ENCODE results near the gene ZNHIT6. TPM values are rescaled to one million over a fixed set of nuclear protein-coding genes. Genes with fewer than 3 reads are reported as not detected.

The ZNHIT6 gene
- total RNA-seq, 4 donors from 2014 or later: 11.0 to 13.8 (median 12.5) TPM

DNA sequence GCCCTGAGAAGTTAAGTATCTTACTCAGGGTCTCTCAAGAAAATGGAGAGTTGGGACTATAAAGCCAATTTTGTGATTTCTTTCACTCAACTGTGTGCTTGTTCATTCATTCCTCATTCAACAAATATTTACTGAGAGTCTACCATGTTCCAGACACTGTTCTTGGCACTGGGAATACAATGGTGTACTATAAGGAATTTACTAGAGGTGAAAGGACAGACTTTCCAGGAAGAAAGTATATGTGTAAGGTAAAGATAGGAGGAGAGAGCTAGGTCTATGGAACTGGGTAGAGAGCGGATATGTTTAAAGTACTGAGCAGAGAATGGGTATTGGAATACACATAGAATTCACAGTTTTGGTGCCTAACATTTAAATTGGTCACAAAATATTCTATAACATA lies 42.3 kb downstream of the ZNHIT6 start:
- no peaks in the 10 kb centered on the region for H3K27me3 ChIP-seq
- H3K4me1 ChIP-seq: no peaks in the 10 kb centered on the region
- H3K4me3 ChIP-seq: no peak overlapping the region
- TF ChIP-seq EP300 (IDR thresholded peaks at IDR 0.05): no peak
- TF ChIP-seq POLR2AphosphoS5 (IDR thresholded peaks at IDR 0.05): no peak
- TF ChIP-seq CTCF (IDR thresholded peaks at IDR 0.05): no peak
- no peak for TF ChIP-seq POLR2A (IDR thresholded peaks at IDR 0.05)
- H3K9me3 ChIP-seq: no peaks in the 10 kb centered on the region
- no peak overlapping the region for H3K27ac ChIP-seq
- WGBS: 97% methylated on average over 1 of the region's 1 CpG
- H3K36me3 ChIP-seq: peaks cover 5% of the 10 kb centered on the region
- DNase-seq (ENCODE audit: low spot score in 2 of 2): no peak

DNA sequence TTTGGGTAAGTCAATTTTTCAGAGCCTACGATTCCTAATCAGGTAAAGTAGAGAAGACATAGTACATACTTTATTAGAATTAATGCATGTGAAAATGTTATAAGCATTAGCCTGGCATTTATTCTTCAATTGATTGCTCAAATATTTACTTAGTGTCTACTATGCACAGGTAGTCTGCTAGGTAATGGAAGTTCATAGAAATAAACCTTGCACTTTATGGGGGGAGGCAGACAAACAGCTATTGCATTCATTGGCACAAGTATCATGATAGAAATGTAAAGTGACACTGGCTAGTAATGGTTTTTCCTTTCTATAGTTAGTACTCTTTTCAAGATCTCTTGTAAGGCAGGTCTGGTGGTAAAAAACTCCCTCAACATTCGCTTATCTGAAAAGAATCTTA lies 44.9 kb downstream of the ZNHIT6 start:
- no peak for DNase-seq (ENCODE audit: low spot score in 2 of 2)
- Histone ChIP-seq H3K36me3 (peaks cover 5% of the 10 kb centered on the region), H3K4me3 (no peak overlapping the region), H3K9me3 (no peaks in the 10 kb centered on the region), H3K27ac (no peak overlapping the region), H3K27me3 (no peaks in the 10 kb centered on the region), H3K4me1 (no peaks in the 10 kb centered on the region)
- 100% methylated on average over 2 of the region's 2 CpGs for WGBS
- TF ChIP-seq EP300 (IDR thresholded peaks at IDR 0.05): no peak

GRCh38 chr1:85661767-85662166 lies 46.5 kb downstream of the ZNHIT6 start:
- no peaks in the 10 kb centered on the region for H3K9me3 ChIP-seq
- no peaks in the 10 kb centered on the region for H3K27me3 ChIP-seq
- no peak overlapping the region for H3K27ac ChIP-seq
- no peak overlapping the region for H3K4me3 ChIP-seq
- no peaks in the 10 kb centered on the region for H3K36me3 ChIP-seq
- no peak for DNase-seq (ENCODE audit: low spot score in 2 of 2)
- WGBS: 31% methylated on average over 2 of the region's 2 CpGs
- no peaks in the 10 kb centered on the region for H3K4me1 ChIP-seq
- TF ChIP-seq POLR2AphosphoS5 (IDR thresholded peaks at IDR 0.05): no peak
- TF ChIP-seq CTCF (IDR thresholded peaks at IDR 0.05): no peak
- no peak for TF ChIP-seq POLR2A (IDR thresholded peaks at IDR 0.05)
- TF ChIP-seq EP300 (IDR thresholded peaks at IDR 0.05): no peak

- Histone ChIP-seq H3K36me3 (no peaks in the 10 kb centered on the region), H3K9me3 (no peaks in the 10 kb centered on the region), H3K4me1 (no peaks in the 10 kb centered on the region), H3K27ac (no peak overlapping the region), H3K27me3 (no peaks in the 10 kb centered on the region), H3K4me3 (no peak overlapping the region)
- no peak for DNase-seq (ENCODE audit: low spot score in 2 of 2)
- no peak for TF ChIP-seq POLR2AphosphoS5 (IDR thresholded peaks at IDR 0.05)
- TF ChIP-seq CTCF (IDR thresholded peaks at IDR 0.05): no peak
- no peak for TF ChIP-seq POLR2A (IDR thresholded peaks at IDR 0.05)
- no peak for TF ChIP-seq EP300 (IDR thresholded peaks at IDR 0.05)
Observed at GRCh38 chr1:85660541-85660940, 47.7 kb downstream of the ZNHIT6 start.

- WGBS: 97% methylated on average over 1 of the region's 1 CpG
- DNase-seq (ENCODE audit: low spot score in 2 of 2): no peak
- Histone ChIP-seq H3K4me3 (no peak overlapping the region), H3K27ac (no peak overlapping the region), H3K4me1 (no peaks in the 10 kb centered on the region), H3K27me3 (no peaks in the 10 kb centered on the region), H3K9me3 (no peaks in the 10 kb centered on the region), H3K36me3 (peaks cover under 1% of the 10 kb centered on the region)
- TF ChIP-seq EP300 (IDR thresholded peaks at IDR 0.05) (no peak), POLR2AphosphoS5 (IDR thresholded peaks at IDR 0.05) (no peak), POLR2A (IDR thresholded peaks at IDR 0.05) (no peak), CTCF (IDR thresholded peaks at IDR 0.05) (no peak)
Observed at GRCh38 chr1:85659174-85659573, 49.1 kb downstream of the ZNHIT6 start.

DNA sequence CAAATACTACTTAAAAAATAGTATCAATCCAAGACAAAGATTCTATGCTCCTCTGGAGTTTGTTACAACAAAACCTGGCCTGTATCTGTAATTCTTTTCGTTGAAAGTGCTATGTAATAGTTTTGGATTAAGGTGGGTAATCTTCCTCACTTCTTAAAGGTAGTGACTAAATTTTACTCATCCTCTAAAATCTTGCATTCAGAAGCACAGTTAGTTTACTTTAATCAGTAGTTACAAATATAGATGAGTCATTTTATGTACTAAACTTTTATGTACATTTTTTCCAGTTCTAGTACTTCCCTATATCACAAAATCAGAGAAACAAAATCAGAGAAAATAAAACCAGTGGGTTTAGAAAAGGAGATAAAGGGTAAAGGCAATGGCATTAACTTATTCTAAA lies 51.3 kb downstream of the ZNHIT6 start:
- Histone ChIP-seq H3K4me3 (no peak overlapping the region), H3K27me3 (no peaks in the 10 kb centered on the region), H3K4me1 (no peaks in the 10 kb centered on the region), H3K9me3 (no peaks in the 10 kb centered on the region), H3K36me3 (peaks cover 15% of the 10 kb centered on the region), H3K27ac (no peak overlapping the region)
- 93% methylated on average over 1 of the region's 1 CpG for WGBS
- TF ChIP-seq POLR2AphosphoS5 (IDR thresholded peaks at IDR 0.05) (no peak), CTCF (IDR thresholded peaks at IDR 0.05) (no peak), EP300 (IDR thresholded peaks at IDR 0.05) (no peak), POLR2A (IDR thresholded peaks at IDR 0.05) (no peak)
- DNase-seq (ENCODE audit: low spot score in 2 of 2): no peak

Measured in suprapubic skin (tissue), 4 donors.